Uterus (tissue), 2 donors: ENCODE results near the gene SIN3A.

Experiments used
- CTCF ChIP-seq, 4 experiments: fragments of 200-600 bp in 2 of 4; fragments of 450-650 bp in 2 of 4; sonication (generic) in 2 of 4; IDR thresholded peaks; one replicate each; pipeline ENCODE4 v1.5.1; 2016 to 2019; ENCODE audit warnings: antibody characterized with exemption in 4 of 4, mild to moderate bottlenecking in 2 of 4, moderate library complexity in 1 of 4
- POLR2A ChIP-seq, 2 donors: fragments of 450-650 bp; IDR thresholded peaks; one replicate each; pipeline ENCODE4 v1.6.1; 2016; ENCODE audit warnings: antibody characterized with exemption in 2 of 2, mild to moderate bottlenecking in 1 of 2, moderate library complexity in 1 of 2

- TF ChIP-seq CTCF (IDR thresholded peaks at IDR 0.05) (no peak), POLR2A (IDR thresholded peaks at IDR 0.05) (no peak)
These were observed 14.6 kb downstream of the SIN3A start for GRCh38 chr15:75436881-75437280.
